RPMI7951 (cell line): ENCODE data around the gene TMEM203. TPM values are rescaled to one million over a fixed set of nuclear protein-coding genes. Genes with fewer than 3 reads are reported as not detected.
A peak's percentile ranks its signal among the peaks of the same experiment; 100 is the strongest.
"Not testable (repeated sequence)": the region's sequence is repeated elsewhere in the genome, so short reads cannot be mapped to it uniquely, and the experiment has no call there.

Experiments
- DNase-seq: peaks from one replicate; pipeline ENCODE4 v3.0.0-alpha.2; 2012; ENCODE audit warnings: low read depth
- total RNA-seq: library from RNA; depleted of rRNA; stranded (reverse); fragments of >200 nt; shearing (Covaris generic); gene quantifications from 2 replicates; pipeline ENCODE4 v1.2.3, GENCODE V29; 2014; rRNA removed

TMEM203 gene, protein sequence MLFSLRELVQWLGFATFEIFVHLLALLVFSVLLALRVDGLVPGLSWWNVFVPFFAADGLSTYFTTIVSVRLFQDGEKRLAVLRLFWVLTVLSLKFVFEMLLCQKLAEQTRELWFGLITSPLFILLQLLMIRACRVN
- total RNA-seq = 39.1 and 40.0 TPM in 2 replicates

DNA sequence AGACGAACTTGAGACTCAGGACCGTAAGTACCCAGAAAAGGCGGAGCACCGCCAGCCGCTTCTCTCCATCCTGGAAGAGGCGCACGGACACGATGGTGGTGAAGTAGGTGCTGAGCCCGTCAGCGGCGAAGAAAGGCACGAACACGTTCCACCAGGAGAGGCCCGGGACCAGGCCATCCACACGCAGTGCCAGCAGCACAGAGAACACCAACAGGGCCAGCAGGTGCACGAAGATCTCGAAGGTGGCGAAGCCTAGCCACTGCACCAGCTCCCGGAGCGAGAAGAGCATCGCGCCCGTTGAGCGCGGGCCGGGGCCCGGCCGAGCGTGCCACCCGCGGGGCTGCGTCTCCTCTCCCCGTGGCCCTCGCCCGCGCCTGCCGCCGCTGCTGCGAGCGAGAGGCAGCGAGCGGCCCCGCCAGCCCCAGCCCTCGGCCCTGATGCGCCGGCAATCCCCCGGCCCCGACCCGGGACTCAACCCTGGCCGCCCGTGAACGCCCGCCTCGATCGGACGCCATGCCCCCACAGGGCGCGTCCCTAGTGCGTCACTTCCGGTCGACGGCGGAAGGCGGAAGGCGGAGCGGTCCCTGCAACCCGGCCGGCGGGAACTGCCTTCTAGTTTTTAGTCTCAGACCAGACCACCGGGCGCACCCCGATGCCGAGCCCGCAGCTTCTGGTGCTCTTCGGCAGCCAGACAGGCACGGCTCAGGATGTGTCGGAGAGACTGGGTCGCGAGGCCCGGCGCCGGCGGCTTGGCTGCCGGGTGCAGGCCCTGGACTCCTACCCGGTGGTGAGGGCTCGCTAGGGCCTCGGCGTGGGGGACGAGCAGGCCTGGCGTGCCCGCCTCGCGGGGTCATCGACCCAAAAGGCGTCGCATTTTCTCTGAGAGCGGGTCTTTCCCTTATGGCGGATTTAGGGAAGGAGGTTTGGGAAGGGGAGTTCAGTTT lies at the start of gene TMEM203, which contains the start of gene NDOR1:
Gene TMEM203 (minus strand): TSS at position 523 of the 944 bp plus-strand sequence. CDS start 234 bp downstream, at position 289.
Gene NDOR1 (plus strand): TSS at position 575 of the 944 bp plus-strand sequence. CDS start 78 bp downstream, at position 653.
- DNase-seq = peak; percentile 78

DNA sequence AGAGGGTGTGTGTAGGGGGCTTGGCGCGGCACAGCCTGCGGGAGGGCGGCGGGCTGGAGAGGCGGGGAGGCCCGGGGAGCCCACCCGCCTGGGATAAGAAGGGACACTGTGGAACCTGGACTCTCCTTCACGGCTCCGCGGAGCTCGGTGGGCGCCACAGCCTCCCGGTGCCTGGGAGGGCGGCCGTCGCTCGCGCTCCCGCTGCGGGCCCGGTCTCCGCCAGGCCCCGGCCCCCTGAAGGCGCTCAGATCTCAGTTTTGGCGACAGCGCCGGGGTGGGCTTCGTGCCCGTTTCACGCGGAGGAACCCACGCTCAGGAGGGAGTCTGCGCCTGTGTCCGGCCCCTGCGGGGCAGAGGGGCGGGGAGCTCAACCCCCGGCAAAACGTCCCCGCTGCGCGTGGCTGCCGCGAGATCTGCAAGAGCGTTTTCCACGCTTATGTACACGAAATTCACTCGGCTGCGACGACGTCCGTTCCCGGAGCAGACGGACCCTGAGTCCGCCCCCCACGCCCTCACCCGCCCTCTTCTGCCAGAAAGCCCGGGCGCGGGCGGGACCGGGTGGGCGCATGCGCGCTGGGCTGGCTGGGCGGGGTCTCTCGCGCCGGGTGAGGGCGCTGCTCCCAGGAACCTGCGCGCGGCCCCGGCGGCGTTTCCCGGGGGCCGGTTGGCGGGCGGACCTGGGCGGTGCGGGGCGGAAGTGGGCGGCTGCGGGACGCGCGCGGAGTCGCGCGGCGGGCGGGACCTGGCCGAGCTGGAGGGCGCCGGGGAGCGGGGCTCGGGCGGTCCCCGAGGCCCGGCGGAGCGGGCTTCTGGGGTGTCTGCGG lies 49.4 kb upstream of the TMEM203 start, which contains the start of gene NELFB:
Gene NELFB (plus strand): TSS at position 704 of the 824 bp plus-strand sequence.
- peak; percentile 81 for DNase-seq

DNA sequence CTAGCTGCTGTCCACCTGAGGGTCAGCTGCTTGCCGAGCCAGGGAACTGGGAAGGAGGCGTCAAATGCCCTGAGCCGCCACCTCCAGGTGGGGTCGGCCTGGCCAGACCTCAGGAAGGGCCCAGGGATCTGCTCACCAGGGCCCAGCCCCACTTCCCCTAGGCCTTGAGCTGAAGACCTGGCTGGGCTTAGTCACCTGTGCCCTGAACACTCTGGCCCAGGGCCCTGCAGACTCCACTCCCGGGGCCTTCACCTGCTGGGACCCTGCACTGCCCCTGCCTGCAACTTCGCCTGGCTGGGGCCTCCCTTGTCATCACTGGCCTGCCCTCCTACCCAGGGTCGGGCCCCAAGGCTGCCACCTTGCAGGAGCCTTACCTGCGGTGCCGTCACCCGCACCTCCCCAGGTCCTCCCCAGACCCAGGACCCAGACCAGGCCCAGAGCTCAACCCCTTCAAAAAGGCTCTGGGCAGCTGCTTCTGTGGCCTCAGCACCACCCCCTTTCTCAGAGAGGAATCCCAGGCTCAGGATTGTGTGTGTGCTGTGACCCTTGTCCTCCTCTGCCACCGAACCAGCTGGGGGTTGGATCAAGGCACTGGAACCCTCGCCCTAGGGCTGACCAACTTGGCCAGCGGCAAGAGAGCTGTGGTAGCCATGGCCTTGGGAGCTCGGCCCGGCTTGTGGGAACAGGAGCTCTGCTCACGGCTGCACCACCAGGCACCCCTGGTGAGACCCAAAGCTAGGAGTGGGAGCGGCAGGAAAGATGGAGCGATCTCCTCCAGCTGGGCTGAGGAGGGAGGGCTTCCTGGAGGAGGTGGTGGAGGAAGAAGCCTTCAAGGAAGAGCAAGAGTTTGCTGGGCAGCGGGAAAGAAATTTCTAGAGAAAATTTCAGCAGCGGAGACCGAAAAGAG lies 48.5 kb upstream of the TMEM203 start:
- no peak for DNase-seq

DNA sequence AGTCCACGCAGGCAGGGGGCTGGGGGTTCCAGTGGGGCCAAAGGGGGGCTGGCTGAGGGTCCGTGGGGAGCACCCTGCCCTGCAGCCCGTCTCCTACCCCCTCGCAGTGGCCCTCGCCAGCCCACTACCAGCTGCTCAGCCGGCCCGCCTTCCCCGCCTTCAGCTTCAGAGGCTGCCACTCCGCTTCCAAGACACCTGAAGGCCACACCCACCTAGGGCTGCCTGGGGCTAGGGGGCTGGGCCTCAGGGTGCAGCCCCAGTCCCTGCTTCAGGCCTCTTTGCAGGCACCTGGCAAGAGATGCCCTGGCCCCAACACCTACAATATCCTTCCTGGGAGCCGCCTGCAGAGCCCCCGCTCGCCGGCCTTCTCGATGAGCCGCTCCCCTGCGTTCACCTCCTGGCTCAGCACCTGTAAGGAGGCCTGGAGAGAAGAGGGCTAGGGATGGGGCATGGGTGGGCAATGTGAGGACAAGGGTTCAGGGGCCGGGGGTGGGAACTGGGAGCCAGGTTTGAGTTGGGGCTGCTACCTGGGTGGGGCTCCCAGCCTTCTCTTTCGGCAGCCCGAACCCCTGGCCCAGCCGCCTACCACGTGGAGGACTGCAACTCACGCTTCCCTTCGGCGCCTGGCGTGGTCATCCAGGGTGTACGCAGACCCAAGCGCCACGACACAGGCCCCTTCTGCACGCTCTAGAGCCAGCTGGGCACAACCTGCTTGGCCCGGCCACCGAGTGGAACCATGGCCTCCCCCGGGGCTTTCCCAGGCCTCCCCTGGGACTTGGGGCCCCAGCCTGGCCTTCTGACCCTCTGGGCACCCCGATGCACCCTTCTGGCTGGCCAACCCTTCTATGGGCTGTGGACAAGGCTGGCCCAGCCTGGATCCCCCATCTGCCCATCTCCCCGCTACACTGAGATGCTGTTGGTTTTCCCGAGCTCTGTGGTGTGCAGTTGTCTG lies 47.4 kb upstream of the TMEM203 start:
- DNase-seq = no peak

DNA sequence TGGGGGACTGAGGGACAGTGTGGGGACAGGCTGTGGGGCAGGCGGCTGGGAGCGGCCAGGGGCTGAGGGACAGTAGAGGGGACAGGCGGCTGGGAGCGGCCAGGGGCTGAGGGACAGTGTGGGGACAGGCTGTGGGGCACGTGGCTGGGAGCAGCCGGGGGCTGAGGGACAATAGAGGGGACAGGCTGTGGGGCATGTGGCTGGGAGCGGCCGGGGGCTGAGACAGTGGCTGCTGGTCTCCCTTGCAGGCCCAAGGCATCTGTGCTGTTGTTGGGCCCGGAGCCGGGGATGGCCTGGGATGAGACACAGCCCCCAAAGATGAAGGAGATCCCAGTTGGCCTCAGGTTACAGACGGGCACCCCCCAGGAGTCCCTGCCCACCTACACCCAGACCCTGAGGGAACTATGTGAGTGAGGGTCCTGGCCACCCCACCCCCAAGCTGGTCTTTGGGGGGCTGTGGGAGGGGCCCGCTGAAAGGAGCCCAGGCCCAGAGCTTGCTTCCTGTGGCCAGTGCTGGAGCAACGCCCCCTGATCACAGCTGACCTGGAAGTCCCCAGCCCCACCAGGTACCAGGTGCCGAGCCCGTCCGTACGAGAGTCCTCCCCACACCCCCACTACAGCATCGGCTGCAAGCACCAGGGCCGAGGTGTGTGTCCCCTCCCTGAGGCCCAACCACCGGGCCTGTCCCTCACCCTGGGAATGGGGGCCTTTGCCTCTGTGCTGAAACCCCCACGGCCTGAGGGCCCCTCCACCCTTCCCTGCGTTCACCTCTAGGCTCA lies 46.2 kb upstream of the TMEM203 start:
- DNase-seq = no peak

DNA sequence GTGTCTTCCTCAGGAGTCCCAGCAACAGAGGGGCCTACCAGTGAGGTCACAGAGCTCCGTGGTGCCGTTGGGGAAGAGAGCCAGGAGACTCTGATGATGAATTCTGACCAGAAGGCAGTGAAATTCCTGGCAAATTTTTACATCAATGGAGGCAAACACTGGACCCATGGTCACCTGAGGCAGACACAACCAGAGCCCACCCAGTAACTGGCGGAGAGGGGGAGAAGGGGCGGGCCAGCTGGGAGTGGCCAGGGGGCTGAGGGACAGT lies 45.7 kb upstream of the TMEM203 start, which contains the start of gene STPG3:
Gene STPG3 (plus strand): TSS at position 93 of the 268 bp plus-strand sequence. CDS start 1 bp downstream, at position 94.
- DNase-seq = no peak

DNA sequence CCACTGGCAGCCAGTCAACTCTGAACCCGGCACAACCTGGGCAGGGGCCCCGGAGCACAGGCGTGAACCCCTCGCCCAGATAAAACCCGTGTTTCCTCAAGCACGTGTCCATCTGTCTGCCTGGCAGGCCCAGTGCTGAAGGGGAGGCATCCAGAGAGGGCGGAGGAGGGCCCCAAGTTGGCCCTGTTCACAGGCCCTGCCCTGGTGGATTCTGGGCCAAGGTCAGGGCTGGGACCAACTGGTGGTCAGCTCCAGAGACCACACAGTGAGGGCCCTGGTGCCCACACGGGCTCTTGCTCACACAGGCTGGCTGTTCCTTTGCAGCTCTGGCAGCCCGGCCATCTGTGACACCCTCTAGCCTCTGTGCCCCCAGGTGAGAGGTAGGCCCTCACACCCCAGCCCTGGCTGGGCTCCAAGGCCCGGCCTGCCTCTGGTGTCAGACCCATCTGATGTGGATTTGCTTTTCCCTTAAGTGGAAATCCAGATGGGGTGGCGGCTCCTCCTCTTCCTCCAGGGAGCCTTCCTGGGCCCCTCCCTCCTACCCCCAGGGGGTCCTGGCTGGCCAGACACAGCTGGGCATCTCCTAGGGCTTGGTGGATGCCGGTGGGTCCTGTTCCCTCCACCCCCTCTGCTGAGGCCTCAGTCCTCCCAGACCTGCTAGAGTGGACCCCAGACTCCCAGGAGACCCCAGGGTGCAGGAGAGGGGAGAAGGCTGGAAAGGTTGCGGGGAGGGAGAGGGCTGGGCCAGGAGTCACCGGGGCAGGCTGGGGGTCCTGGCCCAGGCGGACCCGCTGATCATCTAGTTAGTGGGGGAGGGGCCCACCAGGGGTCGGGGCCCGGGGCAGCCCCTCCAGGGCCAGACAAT lies 45.1 kb upstream of the TMEM203 start:
- no peak for DNase-seq

DNA sequence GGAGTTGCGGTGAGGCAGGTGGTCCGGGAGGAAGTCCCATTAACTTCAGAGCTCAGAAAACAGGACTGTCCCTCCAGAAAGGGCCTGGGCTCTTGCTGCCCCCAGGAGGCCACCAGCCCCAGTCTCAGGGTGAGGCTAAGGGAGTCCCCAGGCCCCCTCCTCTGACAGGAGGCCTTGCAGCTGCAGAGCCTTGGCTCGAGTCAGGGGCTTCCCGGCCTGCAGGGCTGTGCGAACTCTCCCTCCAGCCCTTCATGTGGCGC lies 42.4 kb upstream of the TMEM203 start:
- no peak for DNase-seq

DNA sequence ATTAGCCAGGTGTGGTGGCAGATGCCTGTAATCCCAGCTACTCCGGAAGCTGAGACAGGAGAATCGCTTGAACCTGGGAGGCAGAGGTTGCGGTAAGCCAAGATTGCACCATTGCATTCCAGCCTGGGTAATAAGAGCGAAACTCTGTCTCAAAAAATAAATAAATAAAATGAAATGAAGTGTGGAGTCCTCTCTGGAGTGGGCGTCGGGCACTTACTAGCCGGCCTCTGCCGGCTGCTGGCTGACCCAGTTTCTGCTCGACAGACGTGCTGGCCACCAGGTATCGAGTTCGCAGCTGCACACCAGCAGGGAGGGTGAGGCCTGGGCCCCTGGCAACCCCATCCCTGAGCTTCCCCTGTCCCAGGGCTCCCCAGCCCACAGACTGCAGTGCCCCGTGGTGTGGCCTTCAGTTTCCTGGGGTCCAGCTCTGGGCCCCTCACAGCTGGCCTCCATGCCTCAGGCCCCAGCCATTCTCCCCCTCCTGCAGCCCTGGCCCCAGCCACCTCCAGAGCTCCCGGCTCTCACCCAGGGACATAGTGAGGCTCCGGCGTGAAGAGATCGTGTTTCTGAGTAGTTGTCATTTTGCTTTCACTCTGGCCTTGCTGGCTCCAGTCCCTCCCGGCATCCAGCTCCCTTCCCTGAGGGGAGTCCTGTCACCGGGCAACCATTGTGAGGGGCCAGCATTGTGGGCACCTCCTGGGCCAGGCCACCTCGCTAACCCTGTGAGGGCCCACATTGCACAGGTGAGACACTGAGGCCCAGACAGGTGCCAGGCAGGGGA lies 41.9 kb upstream of the TMEM203 start:
- DNase-seq = no peak

DNA sequence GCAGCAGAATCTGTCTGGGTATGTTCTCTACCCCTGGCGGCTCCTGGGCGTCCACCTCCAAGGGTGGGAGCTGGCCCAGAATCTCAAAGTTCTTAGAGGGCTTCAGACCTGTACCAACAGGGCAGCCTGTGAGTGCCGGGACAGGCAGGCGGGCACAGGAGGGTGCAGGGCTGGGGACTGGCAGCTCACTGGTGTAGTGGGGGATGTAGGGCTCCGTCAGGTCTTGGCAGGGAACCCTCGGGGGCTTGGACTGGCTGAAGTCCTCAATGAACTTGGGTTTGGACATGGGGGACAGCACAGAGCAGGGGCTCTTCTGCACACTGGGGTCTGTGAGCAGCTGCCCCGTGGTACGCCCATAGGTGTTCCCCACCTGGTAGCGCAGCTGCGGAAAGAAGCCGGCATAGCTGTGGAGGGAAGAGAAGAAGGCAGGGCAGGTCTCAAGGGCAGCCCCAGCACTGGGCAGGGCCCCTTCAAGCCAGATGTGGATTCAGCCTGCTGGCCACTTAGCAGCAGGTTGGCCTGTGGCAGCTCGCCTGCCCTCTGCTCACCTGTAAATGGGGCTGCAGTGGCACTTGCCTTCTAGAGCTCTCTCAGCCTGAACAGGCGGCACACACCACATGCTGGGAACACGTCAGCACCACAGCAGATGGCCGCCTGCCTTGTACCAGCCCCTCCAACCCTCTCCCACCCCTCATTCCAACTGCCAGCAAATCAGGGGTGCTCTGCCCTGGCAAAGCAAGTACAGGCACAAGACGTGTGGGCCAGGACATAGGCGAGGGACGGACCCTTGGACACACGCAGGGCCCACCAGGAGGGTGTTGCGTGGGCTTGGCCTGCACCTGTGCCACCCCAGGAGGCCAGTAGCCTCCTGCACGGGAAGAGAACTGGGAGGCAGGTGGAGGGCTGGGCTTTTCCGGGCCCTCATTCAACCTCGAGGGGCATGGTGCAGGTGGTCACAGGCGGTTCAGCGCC lies 40.3 kb upstream of the TMEM203 start:
- no peak for DNase-seq

DNA sequence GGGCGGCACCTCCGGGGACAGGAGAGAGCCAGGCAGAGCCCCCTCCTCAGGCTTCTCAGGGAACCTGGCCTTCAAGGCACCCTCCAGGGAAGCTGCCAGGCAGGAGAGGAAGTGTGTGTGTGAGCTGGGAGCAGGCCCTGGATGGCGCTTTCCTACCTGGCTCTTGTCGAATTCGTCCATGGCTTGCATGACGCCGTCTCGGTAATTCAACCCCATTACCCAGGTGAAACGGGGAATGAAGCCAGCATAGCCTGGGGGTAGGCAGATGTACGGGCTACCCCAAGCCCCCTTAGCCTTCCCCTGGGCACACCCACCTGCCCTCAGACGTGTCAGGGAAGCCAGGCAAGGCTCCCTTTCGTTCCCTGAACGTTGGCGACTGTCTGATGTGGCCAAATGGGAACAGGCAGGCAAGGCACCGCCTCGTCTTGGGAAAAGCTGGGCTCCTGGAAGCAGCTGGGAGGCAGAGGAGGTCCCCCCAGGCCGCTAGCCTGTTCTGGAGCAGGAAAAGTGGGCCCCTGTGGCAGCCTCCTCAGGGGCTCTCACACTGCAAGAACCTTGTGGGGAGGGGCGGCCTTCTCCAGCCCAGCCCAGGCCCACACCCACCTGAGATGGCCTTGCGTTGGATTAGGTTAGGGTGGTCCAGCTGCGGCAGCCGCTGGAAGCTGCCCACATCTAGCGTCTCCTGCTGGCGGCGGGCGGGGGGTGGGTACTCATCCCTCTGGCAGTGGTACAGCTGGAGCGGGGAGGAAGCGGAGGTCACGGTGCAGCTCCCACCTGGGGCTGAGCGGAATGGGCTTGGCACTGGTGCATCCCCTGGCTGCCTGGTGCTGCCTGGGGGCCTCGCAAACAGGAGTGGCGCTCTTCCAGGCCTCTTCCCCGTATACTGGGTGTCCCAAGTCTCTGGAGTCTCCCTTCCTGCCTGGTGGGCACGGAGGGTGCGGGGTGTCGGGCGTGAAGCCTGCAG lies 39.3 kb upstream of the TMEM203 start:
- DNase-seq = peak; percentile 33

DNA sequence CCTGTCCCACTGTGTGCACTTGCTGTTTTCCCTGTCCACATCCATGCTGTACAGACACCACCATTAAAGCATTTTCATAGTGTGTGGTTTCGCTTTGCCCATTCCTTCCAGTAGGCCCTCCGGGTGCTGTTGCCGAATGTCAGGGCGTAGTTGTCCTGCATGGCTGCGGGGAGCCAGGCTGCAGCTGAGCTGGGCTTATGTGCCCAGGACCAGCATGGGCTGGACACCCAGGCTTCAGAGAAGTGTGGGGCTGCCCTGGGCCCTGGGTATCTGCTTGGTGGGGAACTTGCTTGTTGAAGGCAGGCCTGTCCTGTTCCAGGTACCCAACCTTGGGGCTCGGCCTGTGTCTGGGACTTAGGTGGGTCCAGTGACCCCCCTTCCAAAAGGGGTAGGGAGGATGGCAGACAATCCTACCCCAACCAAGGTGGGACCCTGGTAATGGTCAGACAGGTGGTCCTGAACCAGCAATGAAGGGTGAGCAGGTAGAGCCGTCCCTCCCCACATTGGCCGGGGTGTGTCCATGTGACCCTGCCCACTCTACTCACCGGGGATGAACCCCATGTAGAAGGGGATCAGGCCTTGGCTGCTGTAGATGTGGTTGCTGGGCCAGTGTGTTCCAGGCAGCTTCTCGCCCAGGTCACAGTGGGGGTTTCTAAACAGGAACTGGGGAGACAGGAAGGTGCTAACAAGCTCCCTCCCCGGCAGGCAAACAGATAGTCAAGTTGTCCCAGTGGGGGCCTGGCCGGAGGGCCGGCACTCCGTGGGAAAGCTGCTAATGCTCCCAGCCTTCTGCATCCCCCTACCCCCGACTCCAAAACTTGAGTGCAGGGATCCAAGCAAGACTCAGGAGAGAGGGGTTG lies 38.4 kb upstream of the TMEM203 start:
- DNase-seq = no peak

DNA sequence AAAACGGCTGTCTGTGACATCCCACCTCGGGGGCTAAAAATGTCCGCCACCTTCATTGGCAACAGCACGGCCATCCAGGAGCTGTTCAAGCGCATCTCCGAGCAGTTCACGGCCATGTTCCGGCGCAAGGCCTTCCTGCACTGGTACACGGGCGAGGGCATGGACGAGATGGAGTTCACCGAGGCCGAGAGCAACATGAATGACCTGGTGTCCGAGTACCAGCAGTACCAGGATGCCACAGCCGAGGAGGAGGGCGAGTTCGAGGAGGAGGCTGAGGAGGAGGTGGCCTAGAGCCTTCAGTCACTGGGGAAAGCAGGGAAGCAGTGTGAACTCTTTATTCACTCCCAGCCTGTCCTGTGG lies 37.8 kb upstream of the TMEM203 start:
- not testable (repeated sequence) for DNase-seq
